GM21825 (cell line): ENCODE results near the gene MCEE.
"Not testable (repeated sequence)": the region's sequence is repeated elsewhere in the genome, so short reads cannot be mapped to it uniquely, and the experiment has no call there.

Experiments
- ATAC-seq: cut with Tn5 transposase; IDR thresholded peaks from one replicate; pipeline ENCODE4 v1.9.1; 2021; ENCODE audit warnings: mild to moderate bottlenecking, moderate library complexity; ENCODE audit not compliant: unreplicated experiment

The MCEE gene

DNA sequence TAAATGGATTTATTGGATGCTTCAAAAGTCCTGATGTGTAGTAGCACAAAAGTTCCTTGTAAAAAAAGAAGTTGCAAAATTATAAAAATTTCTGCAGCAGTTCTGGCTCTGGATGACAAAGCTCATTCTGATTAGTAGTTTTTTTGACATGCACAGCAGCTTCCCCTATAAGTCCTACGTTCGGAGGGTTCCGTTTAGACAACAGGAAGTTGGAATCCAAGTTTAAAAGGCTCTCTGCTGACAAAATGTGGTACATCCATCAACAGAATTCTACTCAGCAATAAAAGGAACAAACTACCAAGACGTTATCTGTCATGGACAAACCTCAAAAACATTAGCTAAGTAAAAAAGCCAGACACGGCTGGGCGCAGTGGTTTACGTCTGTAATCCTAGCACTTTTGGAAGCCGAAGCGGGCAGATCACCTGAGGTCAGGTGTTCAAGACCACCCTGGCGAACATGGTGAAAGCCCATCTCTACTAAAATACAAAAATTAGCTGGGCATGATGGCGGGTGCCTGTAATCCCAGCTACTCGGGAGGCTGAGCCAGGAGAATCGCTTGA is 46.2 kb downstream of the MCEE start:
- ATAC-seq, result not testable (repeated sequence)

GRCh38 chr2:71083297-71083696 is 46.7 kb downstream of the MCEE start:
- ATAC-seq, result not testable (repeated sequence)

GRCh38 chr2:71082402-71083252 is 47.4 kb downstream of the MCEE start:
- no peak for ATAC-seq

- ATAC-seq, result no peak
Measured at GRCh38 chr2:71078624-71079023, 51.4 kb downstream of the MCEE start.

DNA sequence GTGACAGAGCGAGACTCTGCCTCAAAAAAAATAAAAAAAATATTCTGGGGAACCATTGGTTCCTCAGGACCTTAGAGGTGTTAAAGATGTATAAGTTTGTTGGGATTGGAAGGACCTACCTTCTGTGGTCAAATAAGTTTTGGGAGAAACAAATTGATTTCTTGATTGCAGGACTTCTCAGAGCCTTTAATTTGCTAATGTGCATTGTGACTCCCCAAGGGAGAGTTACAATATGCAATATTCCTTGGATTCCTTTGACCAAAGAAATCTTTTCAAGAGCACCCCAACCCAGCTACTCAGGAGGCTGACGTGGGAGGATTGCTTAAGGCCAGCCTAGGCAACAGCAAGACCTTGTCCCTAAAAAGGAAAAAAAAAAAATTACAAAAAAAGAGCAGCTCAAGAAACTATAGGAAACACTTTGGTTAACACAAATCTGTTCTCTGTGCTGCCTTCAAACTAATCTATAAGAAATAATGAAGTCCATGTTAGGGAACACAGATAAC is 55.1 kb downstream of the MCEE start:
- no peak for ATAC-seq

DNA sequence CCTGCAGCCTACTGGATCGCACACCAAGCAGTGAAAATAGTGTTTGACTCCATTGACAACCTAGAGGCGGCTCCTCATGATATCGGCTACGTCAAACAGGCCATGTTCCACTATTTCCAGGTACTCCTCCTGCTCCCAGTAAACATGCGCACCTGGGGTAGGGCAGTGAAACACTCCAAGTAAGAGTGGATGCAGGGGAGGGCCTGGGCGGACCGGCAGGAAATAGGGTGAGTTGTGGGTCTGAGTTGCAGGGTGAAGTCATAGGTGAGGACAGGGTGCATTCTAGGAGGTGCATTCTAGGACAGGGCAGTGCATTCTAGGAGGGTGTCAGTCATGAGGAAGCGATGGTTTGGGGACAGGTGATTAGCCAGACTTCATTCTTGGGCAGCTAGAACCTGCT is 56.6 kb downstream of the MCEE start:
- no peak for ATAC-seq

DNA sequence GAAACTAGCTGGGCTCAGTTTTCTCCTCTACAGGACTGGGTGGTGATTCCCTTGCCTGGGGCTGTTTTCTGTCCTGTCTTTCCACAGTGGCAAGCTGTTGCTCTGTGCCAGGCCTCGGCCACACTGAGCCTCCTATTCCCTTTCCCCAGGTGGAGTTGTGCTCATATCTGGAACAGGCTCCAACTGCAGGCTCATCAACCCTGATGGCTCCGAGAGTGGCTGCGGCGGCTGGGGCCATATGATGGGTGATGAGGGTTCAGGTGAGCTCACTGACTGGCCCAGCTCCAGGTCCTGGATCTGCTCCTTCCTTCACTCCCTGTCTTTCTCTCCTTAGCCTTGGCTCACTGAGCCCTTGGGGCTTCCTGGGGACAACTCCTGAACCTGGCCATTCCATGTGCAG is 57.5 kb downstream of the MCEE start:
- no peak for ATAC-seq

- peak; percentile 38 for ATAC-seq
Measured at GRCh38 chr2:71071681-71072398, 58.2 kb downstream of the MCEE start.

DNA sequence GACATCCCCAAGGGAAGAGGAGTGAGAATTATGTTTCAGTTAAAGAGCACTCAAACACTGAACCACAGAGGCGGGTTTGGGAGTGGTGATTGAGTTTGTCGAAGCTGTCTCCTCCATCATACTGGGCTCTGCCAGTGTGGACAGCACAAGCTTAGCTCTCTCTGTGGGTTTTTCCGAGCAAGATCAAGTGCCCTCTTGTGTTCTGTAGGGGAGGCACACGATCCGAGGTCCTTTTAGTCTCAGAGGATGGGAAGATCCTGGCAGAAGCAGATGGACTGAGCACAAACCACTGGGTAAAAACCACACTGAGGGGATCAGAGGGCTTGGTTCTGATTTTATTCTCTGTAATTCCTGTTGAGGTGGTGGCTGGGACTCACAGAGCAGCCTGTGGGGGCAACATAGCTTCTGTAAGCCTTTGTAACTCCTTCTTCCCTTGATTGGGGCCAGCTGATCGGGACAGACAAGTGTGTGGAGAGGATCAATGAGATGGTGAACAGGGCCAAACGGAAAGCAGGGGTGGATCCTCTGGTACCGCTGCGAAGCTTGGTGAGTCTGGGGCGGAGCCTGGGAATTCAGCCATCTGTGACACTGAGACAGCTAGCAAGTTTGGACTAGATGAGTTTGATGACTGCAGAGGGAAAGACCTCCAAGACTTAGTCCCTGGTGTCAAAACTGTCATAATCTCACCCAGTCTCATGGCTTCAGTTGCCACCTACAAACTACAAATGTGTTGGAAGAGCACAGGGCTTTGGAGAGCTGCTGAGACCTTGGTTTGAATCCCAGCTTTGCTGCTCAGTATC is 59.5 kb downstream of the MCEE start:
- ATAC-seq, result no peak

DNA sequence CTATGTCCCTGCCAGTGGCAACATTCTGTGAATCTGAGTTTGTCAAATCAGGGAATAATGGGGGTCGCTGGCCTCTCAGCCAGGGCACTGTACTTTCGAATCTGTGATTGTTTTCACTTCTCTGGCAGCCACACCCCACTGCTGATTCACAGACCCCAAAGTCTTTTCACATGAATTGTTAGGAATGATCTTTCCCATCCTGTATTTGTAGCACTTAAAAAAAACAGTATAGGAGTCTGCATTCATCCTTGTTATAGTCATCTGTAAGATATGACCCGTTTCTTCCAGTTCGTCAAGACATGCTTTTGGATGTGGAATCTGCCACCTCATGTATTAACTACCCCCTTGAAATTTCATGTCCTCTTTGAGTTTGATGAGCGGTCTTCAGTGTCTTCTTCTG is 60.7 kb downstream of the MCEE start:
- no peak for ATAC-seq

GRCh38 chr2:71068218-71069035 is 61.6 kb downstream of the MCEE start, which contains the start of gene NAGK:
NAGK (plus strand) TSS chr2:71068648; CDS start chr2:71068684, 36 bp downstream.
- ATAC-seq, result peak; percentile 47

DNA sequence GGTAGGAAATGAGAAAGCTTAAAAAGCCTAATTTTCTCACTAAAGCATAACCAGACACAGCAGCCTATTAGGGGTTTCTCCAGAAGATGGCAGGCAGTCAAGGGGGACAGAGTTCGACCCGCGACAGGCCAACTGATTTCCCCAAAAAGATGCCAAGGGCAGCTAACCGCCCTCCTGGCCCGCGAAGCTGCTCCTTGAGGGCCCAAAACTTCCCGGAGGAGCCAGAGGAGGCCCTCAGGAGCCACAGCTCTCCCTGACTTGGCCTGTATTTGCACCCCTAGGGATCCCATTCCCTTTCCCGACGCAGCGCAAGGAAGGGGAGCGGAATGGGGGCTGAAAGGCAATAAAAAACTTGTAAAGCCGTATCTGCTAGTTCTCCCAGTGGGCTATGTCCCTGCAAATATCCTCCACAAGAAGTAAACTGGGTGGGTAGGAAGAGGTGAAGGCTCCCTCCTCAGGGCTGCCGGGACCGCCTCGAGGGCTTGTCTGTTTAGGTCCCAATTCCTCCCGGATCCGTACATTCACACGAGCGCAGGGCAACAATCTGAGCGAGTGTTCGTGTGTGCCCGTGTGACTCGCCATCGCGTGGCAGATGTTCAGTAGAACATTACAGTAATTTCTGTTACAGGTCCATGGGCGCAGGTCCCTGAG is 62.3 kb downstream of the MCEE start:
- ATAC-seq, result peak; percentile 6

- ATAC-seq, result no peak
Measured at GRCh38 chr2:71066856-71067255, 63.2 kb downstream of the MCEE start.

GRCh38 chr2:71064754-71065621 is 65.0 kb downstream of the MCEE start:
- peak; percentile 25 for ATAC-seq

DNA sequence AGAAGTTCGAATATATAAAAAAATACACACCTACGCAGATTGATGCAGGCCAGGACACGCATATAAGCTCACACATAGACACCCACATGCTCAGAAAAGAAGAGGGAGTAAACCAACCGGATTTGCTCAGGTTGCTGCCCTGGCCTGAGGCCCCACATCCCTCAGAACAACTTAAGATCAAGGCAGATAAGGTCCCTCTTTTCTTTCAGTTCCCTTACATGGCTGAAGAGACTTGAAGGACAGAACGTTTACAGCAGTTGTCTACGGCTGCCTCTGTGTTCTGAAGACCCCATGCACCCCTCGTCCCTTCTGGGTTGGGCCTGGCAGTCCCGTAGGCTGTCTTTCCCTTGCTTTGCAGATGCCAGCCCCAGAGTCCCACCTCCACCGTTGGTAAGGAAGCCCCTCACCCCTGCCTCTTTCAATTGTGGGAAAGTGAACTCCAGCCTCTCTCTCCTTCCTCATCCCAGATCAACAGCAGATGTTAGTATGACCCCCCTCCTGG is 65.9 kb downstream of the MCEE start:
- no peak for ATAC-seq

DNA sequence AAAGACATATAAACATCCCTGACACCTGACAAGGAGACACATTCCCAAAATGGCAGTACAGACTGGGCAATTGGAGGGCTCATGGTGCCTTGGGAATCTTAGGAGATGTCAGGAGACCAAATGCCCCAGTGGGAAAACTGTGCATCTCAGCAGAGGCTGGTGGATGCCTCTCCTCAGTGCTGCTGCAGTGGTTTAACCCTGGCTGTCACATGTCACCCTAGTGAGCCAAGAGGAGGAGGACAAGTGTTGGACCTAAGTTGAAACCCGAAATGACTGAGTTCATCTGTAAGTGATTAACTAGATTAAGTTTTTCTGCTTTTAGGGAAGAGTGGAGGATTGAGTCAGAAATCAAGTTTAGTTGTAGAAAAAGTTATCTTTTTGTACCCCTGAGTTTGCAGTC is 66.8 kb downstream of the MCEE start:
- ATAC-seq, result no peak

- no peak for ATAC-seq
Measured at GRCh38 chr2:71060871-71061270, 69.2 kb downstream of the MCEE start.

DNA sequence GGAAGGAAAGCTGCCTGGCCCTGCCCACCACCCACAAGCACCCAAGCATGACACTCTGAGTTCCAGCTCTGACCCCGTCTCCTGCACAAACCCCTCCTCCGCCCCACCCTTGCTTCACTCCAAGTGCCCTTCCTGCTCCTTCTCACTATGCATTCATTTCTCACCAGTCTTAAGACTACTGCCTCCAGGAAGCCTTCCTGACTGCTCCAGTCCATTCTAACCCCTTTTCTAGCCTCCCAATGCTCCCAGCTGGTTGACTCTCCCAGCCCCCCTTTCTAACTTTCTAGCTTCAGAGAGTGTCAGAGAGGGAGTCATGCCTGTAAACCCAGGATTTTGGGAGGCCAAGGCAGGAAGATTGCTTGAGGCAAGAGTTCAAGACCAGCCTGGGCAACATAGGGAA is 69.8 kb downstream of the MCEE start:
- no peak for ATAC-seq
